GM19463 (cell line): ENCODE data around the gene NDUFB4.
"Not testable (repeated sequence)": the region's sequence is repeated elsewhere in the genome, so short reads cannot be mapped to it uniquely, and the experiment has no call there.

ENCODE experiments used
- ATAC-seq: cut with Tn5 transposase; IDR thresholded peaks from one replicate; pipeline ENCODE4 v1.9.1; 2021; ENCODE audit warnings: mild to moderate bottlenecking, moderate library complexity; ENCODE audit not compliant: unreplicated experiment

The NDUFB4 gene

DNA sequence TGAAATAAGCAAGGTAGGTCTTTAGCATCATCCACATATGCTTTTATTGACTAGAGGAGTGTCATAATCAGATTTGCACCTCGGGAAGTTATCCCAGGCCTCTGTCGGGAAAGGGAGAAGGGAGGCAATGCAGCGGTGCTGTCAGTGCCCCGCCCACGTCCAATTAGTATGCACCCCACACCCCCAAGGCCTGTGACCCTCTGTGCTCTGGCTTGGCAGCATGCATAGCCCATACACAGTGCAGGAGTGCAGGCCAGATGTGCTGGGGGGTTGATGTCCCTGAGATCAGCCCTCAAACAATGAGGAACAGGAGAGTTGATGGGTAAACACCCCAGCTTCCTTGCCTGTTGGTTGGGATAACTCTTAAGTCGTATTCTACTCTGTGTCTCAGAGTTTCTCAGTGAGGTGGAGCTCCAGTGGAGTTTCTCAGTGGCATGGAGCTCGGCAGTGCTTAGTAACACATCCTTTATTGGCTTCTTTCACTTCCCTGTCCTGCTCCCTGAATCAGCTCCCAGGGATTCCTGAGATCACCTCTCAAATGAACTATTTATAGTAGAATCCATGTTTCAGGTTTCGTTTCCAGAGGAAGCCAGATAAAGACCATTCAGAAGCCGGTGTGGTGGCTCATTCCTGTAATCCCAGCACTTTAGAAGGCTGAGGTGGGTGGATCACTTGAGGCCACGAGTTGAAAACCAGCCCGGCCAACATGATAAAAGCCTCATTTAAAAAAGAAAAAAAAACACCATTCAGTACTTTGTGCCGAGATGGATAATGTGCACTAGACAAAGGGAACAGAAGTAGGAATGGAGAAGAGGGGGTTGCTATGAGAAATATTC is 26.7 kb upstream of the NDUFB4 start:
- no peak for ATAC-seq

DNA sequence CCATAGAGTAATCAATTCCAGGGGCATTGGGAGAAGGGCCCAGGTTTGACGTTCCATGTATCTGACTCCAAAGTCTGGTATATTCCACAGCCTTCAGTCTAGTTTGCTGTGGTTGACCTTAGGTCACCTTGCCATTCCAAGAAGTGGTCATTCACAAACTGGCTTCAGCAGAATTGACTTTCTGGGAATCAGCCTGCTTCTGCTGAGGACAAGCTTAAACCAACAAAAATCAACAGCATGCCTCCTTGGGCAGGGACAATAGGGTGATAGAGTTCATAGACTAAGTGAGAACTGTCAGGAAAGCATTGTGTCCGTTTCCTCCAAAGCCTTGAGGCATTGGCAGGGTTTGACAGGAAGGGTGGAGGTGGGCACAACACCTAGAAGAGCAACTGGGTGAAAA is 24.1 kb upstream of the NDUFB4 start:
- no peak for ATAC-seq

DNA sequence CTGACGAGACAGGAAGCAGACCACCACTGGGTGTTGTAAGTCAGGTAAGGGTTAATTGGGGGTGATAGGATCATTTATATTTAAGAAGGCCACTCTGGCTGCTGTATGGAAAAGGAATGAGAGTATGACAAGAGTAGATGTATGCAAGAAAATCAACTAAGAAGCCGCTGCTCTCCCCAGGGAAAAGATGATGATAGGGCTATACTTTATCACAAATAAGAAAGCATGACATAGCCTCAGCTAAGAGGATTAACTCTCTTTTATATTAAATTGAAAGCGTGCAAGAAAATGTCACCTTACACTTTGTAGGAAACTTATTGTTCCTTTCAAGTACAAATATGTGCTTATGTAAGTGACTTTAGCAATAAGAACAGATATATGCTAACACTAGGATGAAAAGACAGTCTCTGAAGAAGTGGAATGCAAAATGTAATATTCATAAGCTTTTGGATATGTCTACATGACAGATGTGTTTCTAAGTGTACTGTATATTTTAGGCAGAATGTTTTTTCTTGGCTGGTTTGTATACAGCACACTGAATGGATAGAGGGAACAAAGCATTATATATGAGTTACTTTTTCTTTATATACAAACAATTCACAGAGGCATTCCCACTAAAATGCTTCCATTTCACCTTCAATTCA is 8.7 kb upstream of the NDUFB4 start:
- no peak for ATAC-seq

DNA sequence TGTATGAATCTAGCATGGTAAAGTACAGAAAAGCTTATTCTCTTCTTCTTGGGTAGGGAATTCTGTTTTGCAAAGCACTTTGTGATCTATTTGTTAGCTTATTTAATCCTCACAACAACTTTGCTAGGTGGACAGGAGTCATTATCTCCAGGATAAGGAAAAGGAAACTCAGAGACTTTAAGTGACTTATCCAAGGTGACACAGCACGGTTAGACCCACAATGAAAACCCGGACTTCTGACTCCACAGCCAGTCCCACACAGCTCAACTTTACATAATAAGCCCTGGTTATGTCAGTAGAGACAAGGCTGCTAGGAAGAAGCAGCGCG is 384 bp upstream of the NDUFB4 start:
- no peak for ATAC-seq

DNA sequence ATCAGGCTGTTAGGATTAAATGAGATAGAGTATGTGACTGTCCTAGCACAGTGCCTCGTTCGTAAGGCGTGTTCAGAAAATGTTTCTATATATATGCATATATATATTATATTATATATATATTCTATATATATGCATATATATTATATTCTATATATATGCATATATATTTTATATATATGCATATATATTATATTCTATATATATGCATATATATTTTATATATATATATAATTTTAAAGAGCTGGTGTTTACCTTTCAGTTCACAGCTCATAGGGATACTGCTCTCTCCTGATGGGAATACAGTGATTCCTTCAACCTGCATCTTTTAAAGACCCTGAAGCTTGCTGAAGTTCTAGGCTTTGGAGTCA is 702 bp downstream of the NDUFB4 start:
- ATAC-seq, result no peak

DNA sequence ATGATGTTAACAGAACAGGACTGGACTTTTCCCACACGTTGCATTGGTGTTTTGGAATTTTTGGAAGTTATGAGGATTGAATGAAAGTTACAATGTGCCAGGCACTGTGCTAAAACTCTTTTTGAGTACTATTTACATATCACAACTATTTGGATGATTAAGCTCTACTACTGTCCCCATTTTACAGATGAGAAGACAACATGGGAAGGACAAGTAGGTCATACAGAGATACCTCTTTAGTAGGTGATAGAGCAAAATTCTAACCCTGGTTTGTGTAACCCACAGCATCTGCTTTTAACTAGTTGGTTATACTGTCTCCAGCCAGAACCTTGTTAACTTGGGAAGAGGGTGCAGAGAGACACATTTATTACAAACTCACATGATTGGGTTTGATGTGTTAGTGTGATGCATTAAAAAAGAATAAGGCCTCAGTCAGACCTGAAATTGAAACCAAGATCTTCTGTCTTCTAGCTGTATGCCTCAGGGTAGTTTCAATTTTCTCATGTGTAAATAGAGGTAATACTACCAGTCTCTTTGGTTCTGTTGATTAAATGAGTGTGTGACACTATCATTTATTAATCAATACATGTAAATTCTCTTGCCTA is 1.4 kb downstream of the NDUFB4 start:
- peak; percentile 42 for ATAC-seq

DNA sequence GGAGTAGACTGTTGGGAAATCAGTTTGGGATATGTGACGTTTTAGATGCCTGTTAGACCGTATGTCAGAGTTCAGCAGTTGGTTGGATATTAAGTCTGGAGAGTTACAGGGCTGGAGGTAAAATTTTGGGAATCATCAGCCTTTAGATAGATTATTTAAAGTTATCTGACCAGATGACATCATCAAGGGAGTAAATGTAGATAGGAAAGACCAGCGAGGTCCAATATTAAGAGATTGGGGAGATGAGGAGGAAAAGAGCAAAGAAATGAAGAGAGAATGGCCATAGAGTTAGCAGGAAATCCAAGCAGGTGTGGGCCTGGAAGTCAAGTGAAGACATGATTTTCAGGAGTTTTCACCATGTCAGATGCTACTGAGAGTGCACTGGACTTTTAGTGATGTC is 3.1 kb downstream of the NDUFB4 start:
- no peak for ATAC-seq

DNA sequence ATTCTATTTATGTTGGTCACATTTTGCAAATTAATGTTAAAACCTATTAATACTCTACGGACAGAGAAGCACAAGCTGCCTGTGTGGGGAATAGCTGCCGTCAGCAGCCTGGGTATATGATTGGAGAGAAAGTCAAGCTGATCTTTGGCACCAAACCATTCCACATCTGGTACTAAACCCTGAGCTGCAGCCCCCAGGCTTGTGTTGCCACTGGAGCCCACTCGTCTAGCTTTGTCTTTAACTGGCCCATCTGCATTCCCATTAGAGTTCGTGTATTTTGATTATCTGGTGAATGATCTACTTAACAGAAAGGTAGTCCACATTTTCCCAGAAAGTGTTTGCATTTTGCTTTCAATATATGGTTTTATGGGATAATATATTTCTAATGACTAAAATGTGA is 5.4 kb downstream of the NDUFB4 start:
- ATAC-seq, result no peak

DNA sequence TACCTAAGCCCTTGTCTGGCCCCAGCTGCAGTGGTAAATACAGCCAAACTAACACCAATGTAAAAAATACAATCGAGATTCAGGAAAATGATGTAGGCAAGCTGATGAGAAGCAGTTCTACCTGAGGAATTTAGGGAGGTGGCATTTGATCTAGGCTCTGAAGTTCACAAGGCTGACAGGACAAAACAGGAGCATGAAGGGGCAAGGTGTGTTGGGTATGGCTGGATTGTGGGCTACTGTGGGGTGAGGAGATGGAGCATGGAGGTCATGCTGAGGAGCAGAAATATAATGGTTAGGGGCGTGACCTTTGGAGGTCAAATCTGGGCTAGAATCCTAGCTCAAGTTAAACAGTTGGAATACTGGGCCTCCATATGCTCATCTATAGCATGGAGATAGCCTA is 6.5 kb downstream of the NDUFB4 start:
- no peak for ATAC-seq

DNA sequence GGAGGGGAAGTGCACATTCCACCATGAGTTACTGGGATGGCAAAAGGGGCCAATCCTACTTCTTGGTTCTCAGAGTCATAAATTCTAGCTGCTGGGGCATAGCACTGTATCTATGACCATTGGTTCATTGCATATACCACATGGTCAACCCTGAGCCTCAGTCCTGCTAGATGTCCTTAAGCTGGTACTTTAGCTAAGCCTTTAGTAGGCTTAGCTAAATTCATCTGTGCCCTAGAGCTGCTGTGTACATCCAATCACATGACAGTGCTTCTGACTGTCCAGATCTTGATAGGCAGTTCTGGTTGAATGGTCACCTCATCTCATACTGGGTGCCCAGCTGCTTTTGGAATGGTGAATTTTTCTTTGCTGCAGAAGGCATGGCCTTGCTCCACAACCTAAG is 8.2 kb downstream of the NDUFB4 start:
- ATAC-seq, result no peak

DNA sequence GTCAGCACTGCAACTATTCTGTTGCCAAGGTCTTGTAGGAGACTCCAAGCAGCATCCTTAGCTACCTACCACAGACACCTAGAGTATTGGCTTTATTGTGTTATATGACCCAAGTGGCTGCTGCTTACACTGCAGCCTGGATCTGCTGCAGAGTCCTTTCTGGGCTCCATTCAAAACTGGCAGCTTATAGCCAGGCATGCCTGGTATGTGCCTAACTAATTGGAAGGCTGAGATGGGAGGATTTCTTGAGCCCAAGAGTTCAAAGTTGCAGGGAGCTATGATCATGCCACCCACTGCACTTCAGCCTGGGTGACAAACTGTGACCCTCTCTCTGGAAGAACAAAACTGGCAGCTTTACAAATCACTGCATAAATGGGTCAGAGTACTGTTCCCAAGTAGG is 8.6 kb downstream of the NDUFB4 start:
- no peak for ATAC-seq

DNA sequence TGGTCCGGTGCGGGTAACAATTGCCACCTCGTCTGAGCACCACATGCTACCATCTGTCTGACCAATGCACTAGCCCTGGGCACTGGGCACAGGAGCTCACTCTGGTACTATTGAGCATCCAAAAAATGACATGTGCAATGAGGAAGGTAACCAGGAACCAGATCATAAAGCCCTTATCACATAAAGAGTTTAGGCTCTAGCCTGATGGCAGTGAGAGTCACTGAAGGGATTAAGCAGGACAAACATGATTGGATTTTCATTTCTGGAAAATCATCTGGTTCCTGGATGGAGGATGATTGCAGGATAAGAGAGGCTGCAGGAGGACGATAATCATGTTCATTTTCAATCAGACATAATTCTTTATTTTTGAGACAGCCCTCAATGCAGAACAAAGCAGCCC is 12.4 kb downstream of the NDUFB4 start:
- ATAC-seq, result no peak

DNA sequence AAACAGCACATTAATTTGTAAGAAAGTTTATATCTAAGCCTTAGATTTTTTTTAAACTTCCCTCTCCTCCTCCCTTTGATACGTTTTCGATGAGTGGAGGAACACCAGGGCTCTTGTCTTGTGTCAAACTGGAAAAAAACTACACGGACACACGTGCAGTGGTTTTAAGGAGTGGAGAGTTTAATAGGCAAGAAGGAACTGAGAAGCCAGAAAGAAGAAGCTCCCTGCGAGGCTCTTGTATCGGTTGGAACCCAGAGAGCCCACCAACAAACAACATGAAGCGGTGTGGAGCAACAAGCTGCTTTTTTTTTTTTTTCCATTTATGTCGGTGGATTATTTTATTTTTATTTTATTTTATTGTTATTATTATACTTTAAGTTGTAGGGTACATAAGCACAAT is 18.6 kb downstream of the NDUFB4 start:
- ATAC-seq, result no peak

DNA sequence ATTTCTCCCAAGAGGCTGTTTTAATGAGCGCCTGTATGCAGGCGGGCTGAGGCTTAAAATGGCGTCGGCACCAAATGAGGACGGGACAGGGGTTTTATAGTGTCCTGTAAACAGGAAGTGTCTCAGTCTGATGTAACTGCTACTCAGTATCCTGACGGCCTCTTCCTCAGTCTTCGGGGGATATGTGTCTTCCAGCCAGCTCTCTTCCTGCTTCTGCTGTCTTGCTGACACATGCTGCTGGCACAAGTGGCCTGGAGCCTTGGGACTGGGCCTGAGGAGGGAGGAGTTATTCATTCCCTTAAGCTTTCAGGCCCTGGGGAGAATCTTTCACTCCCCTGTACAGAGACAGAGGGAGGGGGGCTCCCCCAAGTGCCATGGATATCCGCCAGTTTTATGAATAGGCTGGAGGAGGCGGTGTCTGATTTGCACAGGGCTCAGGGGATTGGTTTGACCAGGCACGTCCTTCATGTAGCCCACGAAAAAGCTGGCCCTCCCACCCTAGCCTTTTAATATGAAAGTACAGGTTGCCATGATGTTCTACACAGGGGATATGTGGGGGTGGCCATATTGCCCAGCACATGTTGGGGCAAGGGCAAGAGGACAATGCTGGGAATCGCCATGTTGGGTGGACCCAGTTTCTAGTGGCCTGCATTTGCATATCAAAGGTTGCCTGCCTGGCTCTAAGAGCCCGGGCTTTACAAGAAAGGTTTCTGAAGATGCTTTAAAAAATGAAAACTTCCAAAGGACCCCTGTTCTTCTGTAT is 19.9 kb downstream of the NDUFB4 start:
- no peak for ATAC-seq

DNA sequence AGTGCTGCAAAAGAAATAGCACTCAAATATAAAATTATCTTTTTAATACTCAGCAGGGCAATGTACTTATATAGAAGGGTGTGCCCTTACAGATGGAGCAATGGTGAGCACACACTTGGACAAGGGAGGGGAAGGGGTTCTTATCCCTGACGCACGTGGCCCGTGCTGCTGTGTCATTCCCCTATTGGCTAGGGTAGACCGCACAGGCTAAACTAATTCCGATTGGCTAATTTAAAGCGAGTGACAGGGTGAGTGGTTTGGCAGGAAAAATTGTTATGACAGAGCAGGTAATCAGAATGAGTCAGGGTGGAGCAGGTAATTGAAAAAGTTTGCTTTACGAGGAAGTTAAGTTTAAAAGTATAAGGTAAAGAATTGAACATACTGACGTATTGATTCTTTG is 20.6 kb downstream of the NDUFB4 start:
- not testable (repeated sequence) for ATAC-seq

DNA sequence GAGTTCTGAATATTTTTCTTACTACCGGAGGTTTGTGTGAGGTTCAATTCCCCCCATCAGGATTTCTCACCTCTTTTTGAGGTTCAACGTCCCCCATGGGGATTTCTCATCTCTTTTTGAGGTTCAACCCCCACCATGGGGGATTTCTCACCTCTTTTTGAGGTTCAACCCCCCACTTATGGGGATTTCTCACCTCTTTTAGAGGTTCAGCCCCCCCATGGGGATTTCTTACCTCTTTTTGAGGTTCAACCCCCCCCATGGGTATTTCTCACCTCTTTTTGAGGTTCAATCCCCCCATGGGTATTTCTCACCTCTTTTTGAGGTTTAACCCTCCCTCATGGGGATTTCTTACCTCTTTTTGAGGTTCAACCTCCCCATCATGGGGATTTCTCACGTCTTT is 26.3 kb downstream of the NDUFB4 start:
- ATAC-seq, result no peak

DNA sequence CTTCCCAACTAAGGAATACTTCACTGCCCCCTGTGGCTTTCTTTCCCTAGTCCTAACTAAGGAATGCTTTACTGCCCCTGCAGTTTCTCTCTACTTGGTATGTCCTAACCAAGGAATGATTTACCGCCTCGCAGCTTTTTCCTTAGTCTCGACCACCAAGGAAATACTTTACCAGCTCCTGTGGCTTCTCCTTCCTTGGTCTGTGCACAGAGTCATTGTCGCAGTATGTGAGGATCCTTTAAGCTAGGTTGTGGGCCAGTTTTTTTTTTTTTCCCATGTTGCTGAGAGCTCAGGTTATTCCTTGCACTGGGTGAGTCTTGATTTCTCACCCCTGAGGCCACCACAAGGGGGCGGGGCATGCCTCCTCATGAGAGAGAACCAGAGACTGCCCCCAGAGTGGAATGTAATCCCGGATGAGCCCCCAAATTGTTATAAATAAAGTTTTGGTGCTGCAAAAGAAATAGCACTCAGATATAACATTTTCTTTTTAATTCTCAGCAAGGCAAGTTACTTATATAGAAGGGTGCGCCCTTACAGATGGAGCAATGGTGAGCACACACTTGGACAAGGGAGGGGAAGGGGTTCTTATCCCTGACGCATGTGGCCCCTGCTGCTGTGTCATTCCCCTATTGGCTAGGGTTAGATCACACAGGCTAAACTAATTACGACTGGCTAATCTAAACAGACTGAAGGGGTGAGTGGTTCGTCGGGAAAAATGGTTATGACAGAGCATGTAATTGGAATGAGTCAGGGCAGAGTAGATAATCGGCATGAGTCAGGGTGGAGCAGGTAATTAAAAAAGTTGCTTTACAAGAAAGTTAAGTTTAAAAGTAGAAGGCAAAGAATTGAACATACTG is 27.0 kb downstream of the NDUFB4 start:
- no peak for ATAC-seq

DNA sequence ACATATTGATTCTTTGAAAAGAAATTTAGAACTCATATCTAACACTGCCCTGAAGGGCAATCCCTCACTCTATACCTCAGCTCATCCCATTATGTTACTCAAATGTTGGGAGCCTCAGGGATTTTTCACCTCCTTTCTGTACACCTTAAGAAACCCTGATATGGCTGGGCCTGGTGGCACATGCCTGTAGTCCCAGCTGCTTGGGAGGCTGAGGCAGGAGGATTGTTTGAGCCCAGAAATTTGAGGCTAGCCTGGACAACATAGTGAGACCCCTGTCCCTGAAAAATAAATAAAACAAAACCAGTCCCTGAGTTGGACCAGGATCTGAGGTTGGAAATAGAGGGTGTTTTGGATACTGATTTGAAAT is 27.6 kb downstream of the NDUFB4 start:
- ATAC-seq, result no peak

DNA sequence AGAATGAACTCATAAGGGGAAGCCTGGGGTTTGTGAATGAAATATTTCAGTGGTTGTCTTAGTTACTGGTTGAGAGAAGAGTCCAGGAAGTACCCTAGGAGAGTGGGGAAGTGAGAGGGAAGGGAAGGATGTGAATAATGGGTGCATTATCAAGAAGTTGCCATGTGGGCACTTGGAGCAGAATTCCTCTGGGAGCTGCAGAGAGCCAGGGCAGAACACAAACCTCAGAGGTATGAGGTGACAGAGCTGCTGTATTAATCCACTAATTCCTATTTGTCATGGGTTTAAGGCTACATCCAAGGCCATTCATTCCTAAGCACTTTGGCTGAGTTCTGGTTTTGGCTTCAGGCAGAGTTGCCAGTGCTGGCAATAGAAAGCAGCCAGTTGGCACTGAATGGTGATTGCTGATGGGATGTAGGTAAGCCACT is 29.0 kb downstream of the NDUFB4 start:
- no peak for ATAC-seq

DNA sequence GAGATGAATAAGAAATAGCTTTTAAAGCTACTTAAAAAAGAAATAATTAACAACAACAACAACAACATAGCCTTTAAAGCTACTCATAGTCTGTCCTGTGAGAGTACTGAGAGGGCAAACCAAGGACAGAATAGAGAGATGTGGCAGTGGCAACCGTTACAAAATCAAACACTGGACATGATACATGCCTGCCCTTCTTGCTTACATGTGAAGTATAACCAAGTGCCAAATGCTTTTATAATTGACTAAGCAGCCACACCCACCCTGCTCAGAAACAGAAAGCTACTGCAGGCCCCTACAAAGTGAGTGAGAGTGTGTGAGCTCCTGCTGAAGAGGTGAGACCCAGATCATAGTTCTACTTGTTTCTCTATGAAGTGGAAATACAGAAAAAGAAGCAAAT is 38.4 kb downstream of the NDUFB4 start:
- no peak for ATAC-seq
